KMS-11 (cell line): Measurements from ENCODE around the gene GRID1.

Experiments used
- H2AFZ ChIP-seq: fragments of 200-600 bp; sonication (generic); 2 replicates; pipeline ENCODE4 v1.6.1; 2016; ENCODE audit warnings: antibody characterized with exemption, mixed run types, low read depth
- H3K27ac ChIP-seq: fragments of 200-600 bp; sonication (generic); 2 replicates; pipeline ENCODE4 v1.6.1; 2016; ENCODE audit warnings: mild to moderate bottlenecking, mixed run types
- H3K27me3 ChIP-seq: fragments of 200-600 bp; sonication (generic); 2 replicates; pipeline ENCODE4 v1.6.1; 2017; ENCODE audit warnings: mild to moderate bottlenecking, low read depth, mixed run types, moderate library complexity; ENCODE audit not compliant: insufficient read depth
- H3K36me3 ChIP-seq: fragments of 200-600 bp; sonication (generic); 2 replicates; pipeline ENCODE4 v1.6.1; 2017; ENCODE audit warnings: mild to moderate bottlenecking, mixed run types; ENCODE audit not compliant: insufficient read depth
- H3K4me1 ChIP-seq: fragments of 200-600 bp; sonication (generic); 2 replicates; pipeline ENCODE4 v1.6.1; 2016; ENCODE audit warnings: mild to moderate bottlenecking, low read depth, mixed run types; ENCODE audit not compliant: poor library complexity, severe bottlenecking
- H3K4me2 ChIP-seq: fragments of 200-600 bp; sonication (generic); 2 replicates; pipeline ENCODE4 v1.7.0; 2016; ENCODE audit warnings: mild to moderate bottlenecking, mixed run types
- H3K4me3 ChIP-seq: fragments of 200-600 bp; sonication (generic); IDR thresholded peaks from 2 replicates; pipeline ENCODE4 v1.6.1; 2017; ENCODE audit warnings: low read depth, low read length, mixed read lengths; ENCODE audit not compliant: insufficient read depth
- H3K79me2 ChIP-seq: fragments of 200-600 bp; sonication (generic); 2 replicates; pipeline ENCODE4 v1.6.1; 2016; ENCODE audit warnings: low read depth, mixed run types; ENCODE audit not compliant: insufficient read depth
- H3K9ac ChIP-seq: fragments of 200-600 bp; sonication (generic); 2 replicates; pipeline ENCODE4 v1.6.1; 2016; ENCODE audit warnings: mild to moderate bottlenecking, mixed run types
- H4K20me1 ChIP-seq: fragments of 200-600 bp; sonication (generic); 2 replicates; pipeline ENCODE4 v1.6.1; 2016; ENCODE audit warnings: mild to moderate bottlenecking, mixed run types; ENCODE audit not compliant: insufficient read depth
- TF ChIP-seq, protein P1 (sequence below): fragments of 200-600 bp; sonication (generic); conservative IDR thresholded peaks from 2 replicates; pipeline ENCODE4 v1.6.1; 2017; ENCODE audit warnings: low read depth, mild to moderate bottlenecking, antibody characterized with exemption, low read length, moderate library complexity, mixed read lengths

The GRID1 gene

DNA sequence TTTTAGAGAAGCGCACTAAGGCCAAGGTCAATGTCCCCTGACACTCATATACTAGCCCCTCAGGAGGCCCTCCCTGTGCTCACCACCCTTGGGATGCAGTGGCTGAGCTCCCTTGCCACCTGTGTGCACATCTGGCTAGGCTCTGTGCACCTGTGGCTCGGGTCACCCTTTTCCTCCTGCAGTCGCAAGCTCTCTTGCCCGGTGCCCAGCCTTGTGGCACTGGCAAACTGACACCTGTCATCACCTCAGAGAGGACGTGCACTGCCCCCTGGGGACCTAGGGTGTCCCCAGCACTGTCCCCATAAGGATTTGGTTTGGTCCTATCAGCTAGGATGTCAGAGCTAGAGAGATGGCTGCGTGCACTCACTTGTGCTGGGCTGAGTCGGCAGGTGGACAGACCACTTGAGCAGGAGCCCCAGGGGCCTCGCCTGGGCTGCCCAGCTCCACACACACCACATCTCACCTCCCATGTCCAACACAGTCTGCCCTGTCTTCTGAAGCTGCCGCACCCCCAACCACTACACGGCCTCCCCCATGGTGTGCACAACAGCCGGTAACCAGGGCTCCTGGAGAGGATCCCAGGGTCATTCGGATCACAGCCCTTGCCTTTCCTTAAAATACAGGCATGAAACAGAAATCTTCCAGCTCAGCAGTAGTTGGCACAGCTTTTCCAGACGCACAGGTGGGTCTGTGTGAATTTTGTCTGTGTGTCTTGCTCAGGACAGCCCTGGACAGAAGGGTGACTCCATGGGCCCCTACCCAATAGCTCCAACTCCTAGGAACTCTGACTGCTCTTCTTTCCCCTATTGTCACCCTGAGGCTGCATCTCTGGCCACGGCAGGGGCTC, 111.0 kb downstream of the GRID1 start:
- TF ChIP-seq, protein P1, sequence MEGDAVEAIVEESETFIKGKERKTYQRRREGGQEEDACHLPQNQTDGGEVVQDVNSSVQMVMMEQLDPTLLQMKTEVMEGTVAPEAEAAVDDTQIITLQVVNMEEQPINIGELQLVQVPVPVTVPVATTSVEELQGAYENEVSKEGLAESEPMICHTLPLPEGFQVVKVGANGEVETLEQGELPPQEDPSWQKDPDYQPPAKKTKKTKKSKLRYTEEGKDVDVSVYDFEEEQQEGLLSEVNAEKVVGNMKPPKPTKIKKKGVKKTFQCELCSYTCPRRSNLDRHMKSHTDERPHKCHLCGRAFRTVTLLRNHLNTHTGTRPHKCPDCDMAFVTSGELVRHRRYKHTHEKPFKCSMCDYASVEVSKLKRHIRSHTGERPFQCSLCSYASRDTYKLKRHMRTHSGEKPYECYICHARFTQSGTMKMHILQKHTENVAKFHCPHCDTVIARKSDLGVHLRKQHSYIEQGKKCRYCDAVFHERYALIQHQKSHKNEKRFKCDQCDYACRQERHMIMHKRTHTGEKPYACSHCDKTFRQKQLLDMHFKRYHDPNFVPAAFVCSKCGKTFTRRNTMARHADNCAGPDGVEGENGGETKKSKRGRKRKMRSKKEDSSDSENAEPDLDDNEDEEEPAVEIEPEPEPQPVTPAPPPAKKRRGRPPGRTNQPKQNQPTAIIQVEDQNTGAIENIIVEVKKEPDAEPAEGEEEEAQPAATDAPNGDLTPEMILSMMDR = no peak
- Histone ChIP-seq H4K20me1 (no peaks in the 10 kb centered on the region), H3K79me2 (no peaks in the 10 kb centered on the region), H2AFZ (no peak overlapping the region), H3K27me3 (no peaks in the 10 kb centered on the region), H3K27ac (no peak overlapping the region), H3K4me2 (no peak overlapping the region), H3K4me3 (no peak overlapping the region), H3K4me1 (no peaks in the 10 kb centered on the region), H3K9ac (no peak overlapping the region), H3K36me3 (no peaks in the 10 kb centered on the region)

DNA sequence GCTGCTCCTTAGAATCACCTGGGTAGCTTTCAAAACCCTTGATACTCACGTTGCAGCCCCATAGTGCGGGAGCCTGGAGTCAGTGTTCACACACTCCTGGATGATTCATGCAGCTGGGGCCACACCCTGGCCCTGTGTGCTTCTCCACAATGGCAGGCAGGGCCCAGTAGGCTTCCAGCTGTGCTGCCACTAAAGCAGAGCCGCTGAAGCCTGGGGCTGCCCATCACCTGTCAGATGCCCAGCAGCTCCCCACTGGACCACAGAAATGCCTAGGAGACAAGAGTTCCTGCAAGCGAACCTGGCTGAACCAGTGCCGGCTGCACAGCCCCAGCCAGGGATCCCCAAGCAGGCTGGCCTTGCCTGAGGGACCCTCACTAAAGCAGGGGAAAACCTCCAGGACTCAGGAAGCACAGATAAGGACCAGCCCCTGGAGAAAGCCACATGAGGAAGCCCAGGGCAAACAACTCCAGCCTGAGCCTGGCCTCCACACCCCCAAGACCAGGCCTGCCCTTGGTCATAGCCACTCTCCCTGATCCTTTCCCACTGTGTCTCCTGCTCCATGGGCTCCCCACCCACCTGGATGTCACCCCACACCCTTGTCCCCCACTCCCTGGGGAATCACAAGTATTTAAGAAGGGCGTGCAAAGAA, 111.9 kb downstream of the GRID1 start:
- no peak overlapping the region for H3K27ac ChIP-seq
- TF ChIP-seq, protein P1 = no peak

DNA sequence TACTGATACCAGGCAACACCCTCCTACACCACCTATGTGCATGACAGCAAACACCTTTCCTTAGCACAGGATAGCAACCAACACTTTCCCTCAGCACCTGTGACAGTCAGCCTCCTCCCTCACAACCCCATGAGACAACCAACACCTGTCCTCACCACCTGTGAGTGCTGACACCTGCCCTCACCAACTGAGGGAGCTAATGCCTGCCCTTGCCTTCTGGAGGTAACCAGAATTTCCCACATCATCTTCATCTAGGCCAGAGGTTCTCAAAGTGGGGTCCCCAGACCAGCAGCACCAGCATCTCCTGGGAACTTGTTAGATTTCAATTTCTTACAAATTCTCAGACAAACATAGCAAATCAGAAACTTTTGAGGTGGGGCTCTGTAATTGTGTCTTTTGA, 112.5 kb downstream of the GRID1 start:
- Histone ChIP-seq H4K20me1 (no peaks in the 10 kb centered on the region), H3K4me2 (no peak overlapping the region), H3K27ac (no peak overlapping the region), H3K9ac (no peak overlapping the region), H3K4me1 (no peaks in the 10 kb centered on the region), H3K27me3 (no peaks in the 10 kb centered on the region), H3K36me3 (no peaks in the 10 kb centered on the region), H3K79me2 (no peaks in the 10 kb centered on the region), H3K4me3 (no peak overlapping the region), H2AFZ (no peak overlapping the region)
- TF ChIP-seq, protein P1 = no peak

More for the DNA sequence above, 111.9 kb downstream of the GRID1 start:
- Histone ChIP-seq H3K79me2 (no peaks in the 10 kb centered on the region), H3K4me2 (no peak overlapping the region), H3K36me3 (no peaks in the 10 kb centered on the region), H2AFZ (no peak overlapping the region), H3K4me1 (no peaks in the 10 kb centered on the region), H3K27me3 (no peaks in the 10 kb centered on the region), H3K4me3 (no peak overlapping the region), H4K20me1 (no peaks in the 10 kb centered on the region), H3K9ac (no peak overlapping the region)

DNA sequence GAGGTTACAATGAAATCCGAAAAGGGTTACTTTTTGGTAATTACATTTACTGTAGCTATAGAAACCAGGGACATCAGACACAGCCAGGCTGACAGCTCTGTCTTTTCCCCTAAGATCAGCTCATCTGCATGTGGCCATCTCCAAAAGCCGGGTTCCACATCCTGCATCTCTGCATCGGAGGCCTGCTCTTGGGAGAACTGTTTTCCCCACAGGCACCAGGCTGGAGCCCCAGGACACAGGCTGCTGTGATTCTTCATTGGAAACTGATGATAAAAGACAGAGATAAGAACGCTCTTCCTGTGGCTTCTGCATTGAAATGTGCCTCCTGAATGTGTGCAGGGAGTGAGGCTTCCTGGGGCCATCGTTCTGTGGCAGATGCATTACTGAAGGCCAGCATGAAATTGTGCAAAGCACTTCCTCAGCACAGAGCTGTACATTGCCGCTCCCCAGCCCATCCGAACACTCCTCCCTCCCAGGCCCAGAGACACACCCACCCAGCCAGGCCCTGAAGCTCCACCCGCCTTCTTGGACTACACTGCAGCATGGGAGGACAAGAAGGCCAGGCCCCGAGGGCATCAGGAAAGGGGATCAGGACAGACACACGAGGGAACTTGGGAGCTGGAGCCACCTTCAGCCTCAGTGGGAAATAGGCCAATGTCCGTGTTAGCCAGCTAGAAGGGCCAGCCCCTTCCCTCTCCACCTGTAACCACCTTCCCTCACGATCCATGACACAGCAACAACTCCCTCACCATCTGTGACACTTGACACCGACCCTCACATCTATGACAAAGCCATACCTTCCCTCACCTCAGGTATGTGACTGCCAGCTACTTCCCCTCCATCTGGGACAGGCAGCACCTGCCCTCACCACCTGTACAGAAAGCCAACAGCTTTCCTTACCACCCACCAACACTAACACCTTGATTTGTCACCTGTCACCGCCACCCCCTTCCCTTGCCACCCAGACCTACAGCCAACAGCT, 113.2 kb downstream of the GRID1 start:
- Histone ChIP-seq H3K79me2 (no peaks in the 10 kb centered on the region), H3K4me3 (no peak overlapping the region), H2AFZ (no peak overlapping the region), H3K27me3 (no peaks in the 10 kb centered on the region), H3K9ac (no peak overlapping the region), H4K20me1 (no peaks in the 10 kb centered on the region), H3K4me1 (no peaks in the 10 kb centered on the region), H3K4me2 (no peak overlapping the region), H3K36me3 (no peaks in the 10 kb centered on the region), H3K27ac (no peak overlapping the region)
- TF ChIP-seq, protein P1 = no peak
